ENCODE measurements around the gene ZC3H7B.

DNA sequence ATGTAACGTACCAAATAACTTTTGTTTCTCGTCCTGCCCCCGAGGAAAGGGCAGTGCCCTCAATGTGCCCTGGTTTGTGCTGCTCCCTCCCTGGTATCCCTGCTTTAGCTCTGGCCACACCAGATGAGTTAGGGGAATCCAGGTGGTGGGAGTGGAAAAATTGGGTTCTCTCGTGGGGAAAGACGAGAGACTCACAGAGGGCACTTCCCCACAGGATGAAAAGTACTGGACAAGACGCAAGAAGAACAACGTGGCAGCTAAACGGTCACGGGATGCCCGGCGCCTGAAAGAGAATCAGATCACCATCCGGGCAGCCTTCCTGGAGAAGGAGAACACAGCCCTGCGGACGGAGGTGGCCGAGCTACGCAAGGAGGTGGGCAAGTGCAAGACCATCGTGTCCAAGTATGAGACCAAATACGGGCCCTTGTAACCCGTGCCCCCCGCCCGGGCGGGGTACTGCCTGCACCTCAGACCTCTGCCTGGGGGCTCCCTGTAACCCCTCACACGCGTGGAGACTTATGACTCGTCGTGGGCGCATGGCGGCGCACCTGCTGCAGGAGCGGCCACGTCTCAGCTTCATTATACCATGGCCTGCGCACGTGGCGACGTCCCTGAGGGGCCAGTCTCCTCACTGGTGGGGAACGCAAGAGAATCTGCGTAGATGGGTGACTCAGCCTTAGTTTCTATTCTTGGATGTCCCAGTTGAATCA lies 94.4 kb downstream of the ZC3H7B start:
- TF ChIP-seq EZH2phosphoT487 (IDR thresholded peaks at IDR 0.05; ENCODE audit: insufficient read depth, low read depth) (no peak), EZH2 (IDR thresholded peaks at IDR 0.05; ENCODE audit: insufficient read depth, poor library complexity, severe bottlenecking) (no peak)
